K562 (cell line): ENCODE measurements around the gene PSMB4. TPM values are rescaled to one million over a fixed set of nuclear protein-coding genes. Genes with fewer than 3 reads are reported as not detected.

Experiments used
- CHD4 ChIP-seq: fragments of 200-600 bp; sonication (generic); IDR thresholded peaks from 3 replicates; pipeline ENCODE4 v1.6.1; 2012; ENCODE audit warnings: low read depth, mild to moderate bottlenecking, mixed read lengths, low read length, inconsistent platforms; ENCODE audit not compliant: insufficient read depth, insufficient replicate concordance, poor library complexity, severe bottlenecking
- HMG20A ChIP-seq: fragments of 450-650 bp; formaldehyde crosslinking; conservative IDR thresholded peaks from 2 replicates; pipeline ENCODE4 v1.4.0; 2020; ENCODE audit warnings: mild to moderate bottlenecking, mixed read lengths
- NR2F6 ChIP-seq: fragments of 450-650 bp; formaldehyde crosslinking; IDR thresholded peaks from 2 replicates; pipeline ENCODE4 v1.4.0; 2020; ENCODE audit warnings: mild to moderate bottlenecking
- NUFIP1 ChIP-seq: fragments of 450-650 bp; IDR thresholded peaks from 2 replicates; pipeline ENCODE4 v1.6.1; 2018; ENCODE audit not compliant: partially characterized antibody
- POLR2G ChIP-seq: fragments of 200-400 bp; formaldehyde crosslinking; IDR thresholded peaks from 2 replicates; pipeline ENCODE4 v1.6.1; 2017; ENCODE audit warnings: low read depth, mild to moderate bottlenecking, antibody characterized with exemption, low read length, moderate library complexity
- RFX1 ChIP-seq: fragments of 450-650 bp; IDR thresholded peaks from 2 replicates; pipeline ENCODE4 v1.6.1; 2016; ENCODE audit warnings: mild to moderate bottlenecking, moderate library complexity
- SRF ChIP-seq, 2 experiments: fragments of 250-450, 450-650 bp in 1 of 2; sonication (Bioruptor Pico) in 1 of 2; sonication (generic) in 1 of 2; formaldehyde crosslinking; IDR thresholded peaks; 2 replicates each; pipeline versions ENCODE4 v1.5.0 to v1.5.1; 2020 to 2022; ENCODE audit warnings: mild to moderate bottlenecking in 1 of 2, missing genetic modification reagents in 1 of 2
- TCF7 ChIP-seq: sonication (generic); IDR thresholded peaks from 2 replicates; pipeline ENCODE4 v1.6.1; 2016; ENCODE audit warnings: antibody characterized with exemption, borderline replicate concordance
- ZBTB17 ChIP-seq: fragments of 450-650 bp; formaldehyde crosslinking; IDR thresholded peaks from 2 replicates; pipeline ENCODE4 v1.4.0; 2020; ENCODE audit warnings: mild to moderate bottlenecking
- ZKSCAN3 ChIP-seq: fragments of 250-450 bp; sonication (Bioruptor Pico); IDR thresholded peaks from 2 replicates; pipeline ENCODE4 v1.4.0; 2020
- polyA plus RNA-seq, 8 experiments: library from polyadenylated mRNA; depleted of rRNA in 4 of 8; stranded (reverse) in 5 of 8; unstranded in 3 of 8; fragments of >200 nt; fragmentation: Nextera tagmentation in 2 of 8; fragmentation: Illumina TruSeq in 1 of 8; extraction: Ambion mirVana in 2 of 8; extraction: Trizol in 1 of 8; gene quantifications; 2 replicates each; pipeline versions ENCODE4 v1.2.1 to v1.2.3, GENCODE V29; 2011 to 2014; ENCODE audit warnings: inconsistent platforms in 1 of 8, missing spikeins in 1 of 8
- total RNA-seq, 7 experiments: library from RNA; depleted of rRNA in 6 of 7; stranded (reverse); fragments of >200 nt in 6 of 7; fragmentation: Illumina TruSeq in 2 of 7; extraction: Trizol in 2 of 7; gene quantifications; 2 replicates each; pipeline versions ENCODE4 v1.2.1 to v1.2.3, GENCODE V29; 2011 to 2021; ENCODE audit warnings: low replicate concordance in 1 of 7
- TF ChIP-seq, protein P1 (sequence below): sonication (generic); formaldehyde crosslinking; IDR thresholded peaks from 2 replicates; pipeline ENCODE4 v1.4.0; 2020; ENCODE audit warnings: mild to moderate bottlenecking, missing genetic modification reagents
- TF ChIP-seq, protein P2 (sequence below): IDR thresholded peaks from 3 replicates; pipeline ENCODE4 v1.6.1; 2011; ENCODE audit warnings: borderline replicate concordance, mild to moderate bottlenecking; ENCODE audit not compliant: insufficient read length, insufficient read depth
- TF ChIP-seq, protein P3 (sequence below): fragments of 250-450 bp; sonication (Bioruptor Pico); IDR thresholded peaks from 2 replicates; pipeline ENCODE4 v1.8.0; 2021; ENCODE audit warnings: moderate library complexity, mild to moderate bottlenecking, inconsistent platforms

The PSMB4 gene
- total and polyA plus RNA-seq, 9 of the 15 experiments (the other 6 are each of a cell fraction or from before 2014, with no cell fraction given), result 397 to 674 (median 475) TPM

DNA sequence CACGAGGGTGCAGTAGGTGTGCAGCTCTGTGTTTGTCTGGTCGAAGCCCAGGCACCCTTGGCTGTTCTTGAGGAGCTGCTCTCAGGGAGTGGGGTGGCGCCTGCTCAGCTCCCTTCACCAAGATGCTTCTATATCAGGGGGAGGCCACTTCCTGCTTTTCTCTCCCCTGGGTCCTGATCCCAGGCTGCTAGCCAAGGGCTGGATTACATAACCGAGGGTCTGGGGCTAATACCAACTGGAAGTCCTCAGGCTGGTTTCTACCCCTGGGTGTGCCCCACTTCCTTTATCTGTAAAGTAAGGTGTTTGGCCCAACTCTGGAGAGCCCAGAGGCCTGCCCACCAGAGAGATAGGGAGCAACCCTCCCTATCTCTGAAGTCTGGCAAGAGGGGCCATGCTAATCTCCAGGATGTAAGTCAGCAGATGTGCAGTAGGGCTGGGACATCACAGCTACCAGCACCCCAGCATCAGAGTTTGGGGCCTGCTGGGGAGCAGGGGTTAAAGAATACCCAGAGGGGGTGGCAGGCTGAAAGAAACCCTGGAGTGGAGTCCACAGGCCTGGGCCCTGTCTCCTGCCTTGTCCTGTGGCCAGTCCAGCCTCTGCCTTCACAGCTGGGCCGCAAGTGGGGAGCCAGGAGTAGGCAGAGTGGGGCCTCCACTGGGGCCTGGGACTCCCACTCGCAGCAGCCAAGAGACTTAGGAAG lies 29.0 kb upstream of the PSMB4 start (continued):
- TF ChIP-seq, protein P1, sequence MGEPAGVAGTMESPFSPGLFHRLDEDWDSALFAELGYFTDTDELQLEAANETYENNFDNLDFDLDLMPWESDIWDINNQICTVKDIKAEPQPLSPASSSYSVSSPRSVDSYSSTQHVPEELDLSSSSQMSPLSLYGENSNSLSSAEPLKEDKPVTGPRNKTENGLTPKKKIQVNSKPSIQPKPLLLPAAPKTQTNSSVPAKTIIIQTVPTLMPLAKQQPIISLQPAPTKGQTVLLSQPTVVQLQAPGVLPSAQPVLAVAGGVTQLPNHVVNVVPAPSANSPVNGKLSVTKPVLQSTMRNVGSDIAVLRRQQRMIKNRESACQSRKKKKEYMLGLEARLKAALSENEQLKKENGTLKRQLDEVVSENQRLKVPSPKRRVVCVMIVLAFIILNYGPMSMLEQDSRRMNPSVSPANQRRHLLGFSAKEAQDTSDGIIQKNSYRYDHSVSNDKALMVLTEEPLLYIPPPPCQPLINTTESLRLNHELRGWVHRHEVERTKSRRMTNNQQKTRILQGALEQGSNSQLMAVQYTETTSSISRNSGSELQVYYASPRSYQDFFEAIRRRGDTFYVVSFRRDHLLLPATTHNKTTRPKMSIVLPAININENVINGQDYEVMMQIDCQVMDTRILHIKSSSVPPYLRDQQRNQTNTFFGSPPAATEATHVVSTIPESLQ (CRISPR knock-in tag), result 0 out of 2 replicates have a peak, but pooled peaks have one; percentile 67
- no peak for TF ChIP-seq HMG20A (CRISPR knock-in tag)
- TF ChIP-seq, protein P2, sequence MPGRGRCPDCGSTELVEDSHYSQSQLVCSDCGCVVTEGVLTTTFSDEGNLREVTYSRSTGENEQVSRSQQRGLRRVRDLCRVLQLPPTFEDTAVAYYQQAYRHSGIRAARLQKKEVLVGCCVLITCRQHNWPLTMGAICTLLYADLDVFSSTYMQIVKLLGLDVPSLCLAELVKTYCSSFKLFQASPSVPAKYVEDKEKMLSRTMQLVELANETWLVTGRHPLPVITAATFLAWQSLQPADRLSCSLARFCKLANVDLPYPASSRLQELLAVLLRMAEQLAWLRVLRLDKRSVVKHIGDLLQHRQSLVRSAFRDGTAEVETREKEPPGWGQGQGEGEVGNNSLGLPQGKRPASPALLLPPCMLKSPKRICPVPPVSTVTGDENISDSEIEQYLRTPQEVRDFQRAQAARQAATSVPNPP, result no peak
- no peak for TF ChIP-seq ZBTB17
- TF ChIP-seq, protein P3, sequence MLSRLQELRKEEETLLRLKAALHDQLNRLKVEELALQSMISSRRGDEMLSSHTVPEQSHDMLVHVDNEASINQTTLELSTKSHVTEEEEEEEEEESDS (CRISPR knock-in tag), result no peak
- TF ChIP-seq RFX1, result no peak
- no peak for TF ChIP-seq TCF7
- 0 out of 2 replicates have a peak, but pooled peaks have one; percentile 21 for TF ChIP-seq POLR2G
- no peak for TF ChIP-seq NUFIP1
- peak; percentile 39 for TF ChIP-seq CHD4
- TF ChIP-seq SRF (CRISPR knock-in tag; IDR thresholded peaks at IDR 0.05), result no peak
- TF ChIP-seq NR2F6 (CRISPR knock-in tag), result no peak
- no peak for TF ChIP-seq ZKSCAN3 (CRISPR knock-in tag)
